Stimulated activated CD8-positive, alpha-beta memory T cell treated with anti-CD3 and anti-CD28 coated beads, Interleukin-4, amount 100 ng/mL, for 4 hours (primary cell): ENCODE results near the gene STK24.

Source experiments
- DNase-seq, 2 donors: peaks; one replicate each; pipeline ENCODE4 v3.0.0-alpha.2; 2020; ENCODE audit warnings: low read depth in 2 of 2, low spot score in 1 of 2

STK24 gene

GRCh38 chr13:98535501-98536354 is 41.2 kb downstream of the STK24 start:
- no peak for DNase-seq

GRCh38 chr13:98534821-98535220 is 42.1 kb downstream of the STK24 start:
- DNase-seq, result no peak

- DNase-seq, result no peak
These were observed 43.0 kb downstream of the STK24 start for GRCh38 chr13:98533912-98534311.

- no peak for DNase-seq
These were observed 44.7 kb downstream of the STK24 start for GRCh38 chr13:98532254-98532653.

GRCh38 chr13:98530217-98530616 is 46.7 kb downstream of the STK24 start:
- DNase-seq, result no peak

GRCh38 chr13:98529171-98529570 is 47.7 kb downstream of the STK24 start:
- DNase-seq, result no peak

GRCh38 chr13:98528663-98529064 is 48.2 kb downstream of the STK24 start:
- no peak for DNase-seq

- DNase-seq, result no peak
These were observed 49.4 kb downstream of the STK24 start for GRCh38 chr13:98527526-98527925.

GRCh38 chr13:98526182-98526512 is 50.8 kb downstream of the STK24 start:
- DNase-seq, result no peak

- DNase-seq, result no peak
These were observed 51.3 kb downstream of the STK24 start for GRCh38 chr13:98525456-98526181.

- DNase-seq, result no peak
These were observed 52.1 kb downstream of the STK24 start for GRCh38 chr13:98524793-98525192.

GRCh38 chr13:98524391-98524790 is 52.5 kb downstream of the STK24 start:
- DNase-seq, result no peak

GRCh38 chr13:98523455-98524102 is 53.3 kb downstream of the STK24 start:
- DNase-seq, result no peak

GRCh38 chr13:98522371-98522770 is 54.5 kb downstream of the STK24 start:
- no peak for DNase-seq

GRCh38 chr13:98521461-98522247 is 55.3 kb downstream of the STK24 start:
- no peak for DNase-seq

- DNase-seq, result no peak
These were observed 56.0 kb downstream of the STK24 start for GRCh38 chr13:98520674-98521449.

GRCh38 chr13:98519976-98520375 is 56.9 kb downstream of the STK24 start:
- no peak for DNase-seq

GRCh38 chr13:98517576-98518310 is 59.2 kb downstream of the STK24 start:
- DNase-seq, result no peak

- DNase-seq, result no peak
These were observed 61.0 kb downstream of the STK24 start for GRCh38 chr13:98515818-98516465.
